Fibroblast of lung (primary cell): ENCODE data around the gene PGAP3. TPM values are rescaled to one million over a fixed set of nuclear protein-coding genes. Genes with fewer than 3 reads are reported as not detected.

ENCODE experiments used
- DNase-seq, 2 donors: peaks; one replicate each; pipeline versions ENCODE4 v3.0.0 to v3.0.0-alpha.2; 2010; ENCODE audit warnings: low read depth in 2 of 2
- H2AFZ ChIP-seq: 2 replicates; pipeline ENCODE4 v1.5.1; 2012; ENCODE audit warnings: low read length, control low read depth, inconsistent platforms
- H3K27ac ChIP-seq: 2 replicates; pipeline ENCODE4 v1.5.1; 2011; ENCODE audit warnings: low read length, control low read depth; ENCODE audit not compliant: insufficient read depth
- H3K27me3 ChIP-seq: 2 replicates; pipeline ENCODE4 v1.5.1; 2011; ENCODE audit warnings: mild to moderate bottlenecking, low read length; ENCODE audit not compliant: control insufficient read depth, insufficient read depth
- H3K36me3 ChIP-seq: 2 replicates; pipeline ENCODE4 v1.5.1; 2011; ENCODE audit warnings: low read length; ENCODE audit not compliant: control insufficient read depth, insufficient read depth
- H3K4me1 ChIP-seq: 2 replicates; pipeline ENCODE4 v1.5.1; 2011; ENCODE audit warnings: low read length; ENCODE audit not compliant: control insufficient read depth, insufficient read depth; ENCODE audit errors: extremely low read depth
- H3K4me2 ChIP-seq: 2 replicates; pipeline ENCODE4 v1.5.1; 2011; ENCODE audit warnings: low read length, control low read depth; ENCODE audit not compliant: insufficient read depth; ENCODE audit errors: extremely low read depth
- H3K4me3 ChIP-seq, 4 experiments: fragments of 200-600 bp in 1 of 4; sonication (generic) in 1 of 4; replicated peaks in 1 of 4; 2 replicates each; pipeline ENCODE4 v1.5.1; 2011 to 2016; ENCODE audit warnings: low read length in 4 of 4, low read depth in 3 of 4, mild to moderate bottlenecking in 3 of 4, control low read depth in 2 of 4, inconsistent platforms in 1 of 4, mixed read lengths in 1 of 4; ENCODE audit not compliant: insufficient read depth in 1 of 4; ENCODE audit errors: control extremely low read depth in 1 of 4
- H3K79me2 ChIP-seq: 2 replicates; pipeline ENCODE4 v1.5.1; 2012; ENCODE audit warnings: mild to moderate bottlenecking, low read length, inconsistent platforms; ENCODE audit not compliant: control insufficient read depth, insufficient read depth
- H3K9ac ChIP-seq: 2 replicates; pipeline ENCODE4 v1.5.1; 2011; ENCODE audit warnings: mild to moderate bottlenecking, low read length, control low read depth; ENCODE audit not compliant: insufficient read depth
- H3K9me3 ChIP-seq: 2 replicates; pipeline ENCODE4 v1.5.1; 2012; ENCODE audit warnings: low read depth, low read length; ENCODE audit not compliant: control insufficient read depth, insufficient read depth
- H4K20me1 ChIP-seq: 2 replicates; pipeline ENCODE4 v1.5.1; 2011; ENCODE audit warnings: low read length; ENCODE audit not compliant: control insufficient read depth, insufficient read depth; ENCODE audit errors: extremely low read depth
- CTCF ChIP-seq, 2 donors: IDR thresholded peaks in 1 of 2; conservative IDR thresholded peaks in 1 of 2; 1 replicate in 1 of 2; 2 replicates in 1 of 2; pipeline ENCODE4 v1.5.1; 2011 to 2012; ENCODE audit warnings: low read length in 2 of 2, control low read depth in 1 of 2, inconsistent platforms in 1 of 2, low read depth in 1 of 2, mild to moderate bottlenecking in 1 of 2
- EZH2 ChIP-seq: IDR thresholded peaks from 2 replicates; pipeline ENCODE4 v1.5.1; 2012; ENCODE audit warnings: low read length, control low read depth, mild to moderate bottlenecking; ENCODE audit errors: missing control alignments
- polyA plus RNA-seq, 2 donors: library from polyadenylated mRNA; depleted of rRNA in 1 of 2; stranded (reverse) in 1 of 2; unstranded in 1 of 2; fragments of >200 nt; gene quantifications; 2 replicates each; pipeline ENCODE4 v1.2.1, GENCODE V29; 2011 to 2012; ENCODE audit warnings: missing spikeins in 1 of 2
- total RNA-seq: library from RNA; depleted of rRNA; stranded (reverse); fragments of >200 nt; gene quantifications from 2 replicates; pipeline ENCODE4 v1.2.1, GENCODE V29; 2014

Gene PGAP3
- total and polyA plus RNA-seq, 2 donors (not counting 1 experiment from before 2014, with no cell fraction given): 7.9 to 8.8 TPM

DNA sequence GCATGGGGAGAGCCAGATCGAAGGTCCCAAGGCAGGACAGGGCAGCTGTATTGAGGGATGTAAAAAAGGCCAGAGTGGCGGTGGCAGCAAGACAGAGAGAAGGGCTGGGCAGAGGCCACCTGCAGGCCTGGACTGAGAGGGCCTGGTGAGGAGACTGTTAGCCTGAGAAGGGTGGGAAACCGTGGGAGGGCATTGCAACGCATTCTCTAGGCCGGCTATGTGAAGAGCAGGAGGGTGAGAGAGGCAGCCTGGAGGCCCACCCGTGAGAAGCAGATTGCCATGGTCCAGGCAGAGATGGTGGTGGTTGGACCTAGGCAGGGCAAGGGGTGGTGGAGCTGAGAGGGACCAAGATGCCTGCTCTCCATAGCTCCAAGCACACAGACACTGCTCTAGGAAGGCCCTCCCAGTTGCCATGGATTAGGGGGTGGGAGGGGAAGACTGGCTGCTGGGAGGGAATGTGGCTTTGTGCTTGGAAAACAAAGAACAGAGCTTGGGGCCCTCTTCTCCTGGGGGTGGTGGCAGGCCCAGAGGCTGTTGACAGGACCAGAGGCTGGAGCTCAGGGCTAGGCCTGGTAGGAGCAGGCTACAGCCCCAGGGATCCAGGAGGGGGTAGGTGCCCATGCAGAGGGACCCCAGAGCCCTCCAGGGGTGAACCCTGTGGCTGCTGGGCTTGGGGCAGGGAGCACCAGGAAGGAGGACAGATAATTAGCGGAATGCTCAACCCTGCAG, 35.1 kb downstream of the PGAP3 start:
- Histone ChIP-seq H3K9ac (no peak overlapping the region), H3K4me1 (no peaks in the 10 kb centered on the region), H3K9me3 (no peaks in the 10 kb centered on the region), H3K36me3 (no peaks in the 10 kb centered on the region), H4K20me1 (no peaks in the 10 kb centered on the region), H3K79me2 (no peaks in the 10 kb centered on the region), H2AFZ (no peak overlapping the region), H3K27ac (no peak overlapping the region), H3K27me3 (no peaks in the 10 kb centered on the region), H3K4me3 (no peak overlapping the region), H3K4me2 (no peak overlapping the region)
- TF ChIP-seq CTCF (conservative IDR thresholded peaks at IDR 0.05 in 1 of 2, IDR thresholded peaks at IDR 0.05 in 1 of 2; ENCODE audit: low read depth in 1 of 2, low read length in 2 of 2): no peak
- no peak for TF ChIP-seq EZH2
- DNase-seq: no peak

- no peak overlapping the region for H3K4me3 ChIP-seq
- H3K9me3 ChIP-seq: no peaks in the 10 kb centered on the region
- H4K20me1 ChIP-seq: no peaks in the 10 kb centered on the region
- no peak for DNase-seq
- H3K36me3 ChIP-seq: no peaks in the 10 kb centered on the region
- H3K27me3 ChIP-seq: no peaks in the 10 kb centered on the region
- H3K4me2 ChIP-seq: no peak overlapping the region
- H3K9ac ChIP-seq: no peak overlapping the region
- no peaks in the 10 kb centered on the region for H3K4me1 ChIP-seq
- no peak overlapping the region for H3K27ac ChIP-seq
- no peak overlapping the region for H2AFZ ChIP-seq
- H3K79me2 ChIP-seq: no peaks in the 10 kb centered on the region
- TF ChIP-seq EZH2 (no peak), CTCF (conservative IDR thresholded peaks at IDR 0.05 in 1 of 2, IDR thresholded peaks at IDR 0.05 in 1 of 2; ENCODE audit: low read depth in 1 of 2, low read length in 2 of 2) (no peak)
Observed at GRCh38 chr17:39651923-39652586, 35.8 kb downstream of the PGAP3 start.

GRCh38 chr17:39650121-39650579, 37.7 kb downstream of the PGAP3 start:
- peak in 1 of 2 donors; percentile 37 for DNase-seq
- Histone ChIP-seq H3K9ac (no peak overlapping the region), H3K4me3 (no peak overlapping the region), H3K79me2 (no peaks in the 10 kb centered on the region), H3K27ac (no peak overlapping the region), H3K36me3 (no peaks in the 10 kb centered on the region), H3K4me2 (no peak overlapping the region), H2AFZ (no peak overlapping the region), H4K20me1 (no peaks in the 10 kb centered on the region), H3K9me3 (no peaks in the 10 kb centered on the region), H3K27me3 (no peaks in the 10 kb centered on the region), H3K4me1 (no peaks in the 10 kb centered on the region)
- TF ChIP-seq CTCF (conservative IDR thresholded peaks at IDR 0.05 in 1 of 2, IDR thresholded peaks at IDR 0.05 in 1 of 2; ENCODE audit: low read depth in 1 of 2, low read length in 2 of 2) (no peak), EZH2 (no peak)
